GM23338 (cell line): Measurements from ENCODE around the gene CYSLTR2. TPM values are rescaled to one million over a fixed set of nuclear protein-coding genes. Genes with fewer than 3 reads are reported as not detected.

Experiments
- ATAC-seq: fragments of 200-7000 bp; cut with Tn5 transposase; 3 replicates; pipeline ENCODE4 v1.9.1; 2020
- DNase-seq: peaks from one replicate; pipeline ENCODE4 v3.0.0-alpha.2; 2015; ENCODE audit warnings: low spot score
- H2AFZ ChIP-seq: fragments of 200-600 bp; sonication (generic); 2 replicates; pipeline ENCODE4 v1.8.0; 2016; ENCODE audit warnings: antibody characterized with exemption, mild to moderate bottlenecking, moderate library complexity
- H3F3A ChIP-seq: fragments of 200-600 bp; sonication (generic); replicated peaks from 2 replicates; pipeline ENCODE4 v1.8.0; 2017; ENCODE audit warnings: antibody characterized with exemption, mixed run types, low read depth
- H3K27ac ChIP-seq: fragments of 200-600 bp; sonication (generic); 2 replicates; pipeline ENCODE4 v1.6.1; 2016; ENCODE audit warnings: low read depth
- H3K27me3 ChIP-seq: fragments of 200-600 bp; sonication (generic); 2 replicates; pipeline ENCODE4 v1.8.0; 2016; ENCODE audit warnings: mild to moderate bottlenecking, mixed run types, moderate library complexity; ENCODE audit not compliant: insufficient read depth
- H3K36me3 ChIP-seq: fragments of 200-600 bp; sonication (generic); 2 replicates; pipeline ENCODE4 v1.8.0; 2016; ENCODE audit warnings: mild to moderate bottlenecking; ENCODE audit not compliant: insufficient read depth
- H3K4me1 ChIP-seq: fragments of 200-600 bp; sonication (generic); 2 replicates; pipeline ENCODE4 v1.8.0; 2016; ENCODE audit warnings: mild to moderate bottlenecking, moderate library complexity; ENCODE audit not compliant: insufficient read depth
- H3K4me2 ChIP-seq: fragments of 200-600 bp; sonication (generic); 2 replicates; pipeline ENCODE4 v1.7.1; 2017; ENCODE audit warnings: mixed run types
- H3K4me3 ChIP-seq: fragments of 200-600 bp; sonication (generic); 2 replicates; pipeline ENCODE4 v1.6.1; 2016; ENCODE audit warnings: mixed run types
- H3K79me2 ChIP-seq: fragments of 200-600 bp; sonication (generic); replicated peaks from 2 replicates; pipeline ENCODE4 v1.8.0; 2017; ENCODE audit warnings: mild to moderate bottlenecking; ENCODE audit not compliant: insufficient read depth
- H3K9me2 ChIP-seq: fragments of 200-600 bp; sonication (generic); 2 replicates; pipeline ENCODE4 v1.8.0; 2017; ENCODE audit not compliant: insufficient read depth
- H4K20me1 ChIP-seq: fragments of 200-600 bp; sonication (generic); replicated peaks from 2 replicates; pipeline ENCODE4 v1.8.0; 2017; ENCODE audit warnings: mild to moderate bottlenecking; ENCODE audit not compliant: insufficient read depth
- H3K27ac Mint-ChIP-seq: 2 replicates; pipeline ENCODE4 v1.8.0; 2020; ENCODE audit warnings: inconsistent platforms, mild to moderate bottlenecking, moderate library complexity, mixed read lengths
- H3K27me3 Mint-ChIP-seq: 3 replicates; pipeline ENCODE4 v1.8.0; 2022; ENCODE audit warnings: low read depth, mild to moderate bottlenecking, moderate library complexity, mixed read lengths, inconsistent platforms; ENCODE audit not compliant: insufficient read depth, poor library complexity
- H3K36me3 Mint-ChIP-seq: 3 replicates; pipeline ENCODE4 v1.8.0; 2021; ENCODE audit warnings: low read depth, mild to moderate bottlenecking, inconsistent platforms, moderate library complexity, mixed read lengths
- H3K4me1 Mint-ChIP-seq: 3 replicates; pipeline ENCODE4 v1.8.0; 2020; ENCODE audit warnings: mild to moderate bottlenecking, inconsistent platforms, mixed read lengths
- H3K4me3 Mint-ChIP-seq: 3 replicates; pipeline ENCODE4 v1.8.0; 2021; ENCODE audit warnings: moderate library complexity, mild to moderate bottlenecking, inconsistent platforms, mixed read lengths
- H3K9me3 Mint-ChIP-seq: 3 replicates; pipeline ENCODE4 v1.8.0; 2020; ENCODE audit warnings: moderate library complexity, mild to moderate bottlenecking, inconsistent platforms, mixed read lengths
- CREB1 ChIP-seq: fragments of 250-450 bp; sonication (Bioruptor Pico); IDR thresholded peaks from 2 replicates; pipeline ENCODE4 v1.5.0; 2020; ENCODE audit warnings: low read depth, mild to moderate bottlenecking, moderate library complexity
- CTCF ChIP-seq, 2 experiments: fragments of 200-600 bp in 1 of 2; sonication (generic) in 1 of 2; conservative IDR thresholded peaks; 2 replicates each; pipeline versions ENCODE4 v1.5.1 to v1.6.1; 2016 to 2017; ENCODE audit warnings: antibody characterized with exemption in 2 of 2, low read depth in 2 of 2, mild to moderate bottlenecking in 2 of 2, moderate library complexity in 1 of 2
- ETS1 ChIP-seq: IDR thresholded peaks from 2 replicates; pipeline ENCODE4 v1.6.1; 2016; ENCODE audit warnings: antibody characterized with exemption
- EZH2 ChIP-seq: fragments of 200-600 bp; sonication (generic); IDR thresholded peaks from one replicate; pipeline ENCODE4 v1.8.0; 2017; ENCODE audit warnings: antibody characterized with exemption, mild to moderate bottlenecking, low read depth; ENCODE audit not compliant: unreplicated experiment
- EZH2phosphoT487 ChIP-seq: fragments of 200-600 bp; sonication (generic); IDR thresholded peaks from one replicate; pipeline ENCODE4 v1.8.1; 2018; ENCODE audit warnings: antibody characterized with exemption; ENCODE audit not compliant: unreplicated experiment
- JUNB ChIP-seq: IDR thresholded peaks from one replicate; pipeline ENCODE4 v1.6.1; 2016; ENCODE audit warnings: antibody characterized with exemption; ENCODE audit not compliant: unreplicated experiment
- NANOG ChIP-seq: IDR thresholded peaks from 2 replicates; pipeline ENCODE4 v1.6.1; 2016; ENCODE audit warnings: antibody characterized with exemption, borderline replicate concordance
- POLR2AphosphoS5 ChIP-seq: IDR thresholded peaks from 2 replicates; pipeline ENCODE4 v1.6.1; 2016; ENCODE audit warnings: antibody characterized with exemption, low read depth
- REST ChIP-seq: IDR thresholded peaks from one replicate; pipeline ENCODE4 v1.6.1; 2018; ENCODE audit warnings: antibody characterized with exemption; ENCODE audit not compliant: unreplicated experiment
- STAT1 ChIP-seq: IDR thresholded peaks from one replicate; pipeline ENCODE4 v1.6.1; 2016; ENCODE audit warnings: antibody characterized with exemption; ENCODE audit not compliant: unreplicated experiment
- ZNF114 ChIP-seq: fragments of 250-450 bp; sonication (Bioruptor Pico); IDR thresholded peaks from 2 replicates; pipeline ENCODE4 v1.5.0; 2020; ENCODE audit warnings: mild to moderate bottlenecking, moderate library complexity
- ZNF331 ChIP-seq: fragments of 250-450 bp; sonication (Bioruptor Pico); IDR thresholded peaks from 2 replicates; pipeline ENCODE4 v1.5.0; 2020; ENCODE audit warnings: low read depth, mild to moderate bottlenecking, moderate library complexity
- ZNF462 ChIP-seq: fragments of 250-450 bp; sonication (Bioruptor Pico); IDR thresholded peaks from 2 replicates; pipeline ENCODE4 v1.5.0; 2020; ENCODE audit warnings: mild to moderate bottlenecking, moderate library complexity
- polyA plus RNA-seq: library from polyadenylated mRNA; unstranded; fragments of >200 nt; fragmentation: Nextera tagmentation; extraction: Ambion mirVana; gene quantifications from 2 replicates; pipeline ENCODE4 v1.2.1, GENCODE V29; 2016
- total RNA-seq: library from RNA; depleted of rRNA; stranded (reverse); fragments of >200 nt; shearing (Covaris generic); gene quantifications from 2 replicates; pipeline ENCODE4 v1.2.3, GENCODE V29; 2014

Gene CYSLTR2
- total and polyA plus RNA-seq, 2 experiments from 2014 or later = not detected

- H3K27me3 ChIP-seq = no peaks in the 10 kb centered on the region
- Mint-ChIP-seq H3K4me1 (no peaks in the 10 kb centered on the region), H3K27ac (no peak overlapping the region), H3K36me3 (peaks cover 2% of the 10 kb centered on the region), H3K9me3 (peaks cover 8% of the 10 kb centered on the region), H3K4me3 (no peak overlapping the region), H3K27me3 (peaks cover 1% of the 10 kb centered on the region)
- no peaks in the 10 kb centered on the region for H3F3A ChIP-seq
- no peak for TF ChIP-seq EZH2phosphoT487
- TF ChIP-seq ZNF462 (CRISPR knock-in tag) = no peak
- TF ChIP-seq NANOG = no peak
- no peak for TF ChIP-seq JUNB
- no peak for TF ChIP-seq ZNF114 (CRISPR knock-in tag)
- TF ChIP-seq CREB1 (CRISPR knock-in tag) = no peak
- TF ChIP-seq EZH2 = no peak
- no peak for TF ChIP-seq ZNF331 (CRISPR knock-in tag)
- TF ChIP-seq CTCF (conservative IDR thresholded peaks at IDR 0.05; ENCODE audit: low read depth in 2 of 2) = no peak
- no peak for TF ChIP-seq POLR2AphosphoS5
- TF ChIP-seq REST = no peak
- no peak for TF ChIP-seq STAT1
- TF ChIP-seq ETS1 = no peak
- DNase-seq = no peak
- H3K4me2 ChIP-seq = no peak overlapping the region
- no peaks in the 10 kb centered on the region for H3K4me1 ChIP-seq
- H3K36me3 ChIP-seq = no peaks in the 10 kb centered on the region
- H3K4me3 ChIP-seq = no peak overlapping the region
- H3K9me2 ChIP-seq = no peaks in the 10 kb centered on the region
- no peak overlapping the region for H3K27ac ChIP-seq
- H4K20me1 ChIP-seq = no peaks in the 10 kb centered on the region
- peak overlapping the region; percentile 72 for H2AFZ ChIP-seq
- ATAC-seq = no peak
- H3K79me2 ChIP-seq = no peaks in the 10 kb centered on the region
These were observed 12.3 kb upstream of the CYSLTR2 start for GRCh38 chr13:48641404-48641803.
